B cell (primary cell): ENCODE measurements around the gene MTCL1. TPM values are rescaled to one million over a fixed set of nuclear protein-coding genes. Genes with fewer than 3 reads are reported as not detected.

Experiments
- ATAC-seq: fragments of 200-7000 bp; cut with Tn5 transposase; one replicate; pipeline ENCODE4 v1.10.0; 2021; ENCODE audit warnings: low read depth, mild to moderate bottlenecking, moderate number of reproducible peaks, moderate library complexity
- CTCF ChIA-PET: fragments of 350-600 bp; sonication (Branson Sonifier 250); formaldehyde crosslinking; loops from one replicate; lab custom pipeline; 2021; ENCODE audit warnings: antibody characterized with exemption, inconsistent platforms; lab: Charles Lee
- POLR2A ChIA-PET: fragments of 350-600 bp; sonication (Branson Sonifier 250); formaldehyde crosslinking; loops from one replicate; lab custom pipeline; 2021; ENCODE audit warnings: antibody characterized with exemption; lab: Charles Lee
- DNase-seq: peaks from one replicate; pipeline ENCODE4 v3.0.0; 2013
- H2AFZ ChIP-seq: 2 replicates; pipeline ENCODE4 v1.6.1; 2012; ENCODE audit warnings: mild to moderate bottlenecking, low read depth, low read length; ENCODE audit not compliant: insufficient read depth, poor library complexity, severe bottlenecking
- H3K27ac ChIP-seq, 2 donors: 1 replicate in 1 of 2; 2 replicates in 1 of 2; pipeline ENCODE4 v1.5.1; 2012 to 2013; ENCODE audit warnings: low read length in 2 of 2, mild to moderate bottlenecking in 2 of 2, moderate library complexity in 1 of 2
- H3K27me3 ChIP-seq, 4 experiments: fragments of 200-600 bp in 1 of 4; sonication (generic) in 1 of 4; replicated peaks in 1 of 4; 1 replicate in 2 of 4; 2 replicates in 2 of 4; pipeline versions ENCODE4 v1.6.1 to v1.7.0; 2013 to 2016; ENCODE audit warnings: low read length in 3 of 4, mild to moderate bottlenecking in 2 of 4, mixed read lengths in 1 of 4, moderate library complexity in 1 of 4; ENCODE audit not compliant: insufficient read depth in 4 of 4, control insufficient read depth in 3 of 4; ENCODE audit errors: control extremely low read depth in 1 of 4
- H3K36me3 ChIP-seq, 2 experiments: replicated peaks in 1 of 2; 1 replicate in 1 of 2; 2 replicates in 1 of 2; pipeline versions ENCODE4 v1.6.1 to v1.7.1; 2013; ENCODE audit warnings: low read length in 1 of 2; ENCODE audit not compliant: insufficient read depth in 2 of 2, control insufficient read depth in 1 of 2; ENCODE audit errors: control extremely low read depth in 1 of 2, extremely low read depth in 1 of 2
- H3K4me1 ChIP-seq, 2 donors: fragments of 200-600 bp in 1 of 2; sonication (generic) in 1 of 2; 1 replicate in 1 of 2; 2 replicates in 1 of 2; pipeline versions ENCODE4 v1.5.1 to v1.6.1; 2013 to 2017; ENCODE audit warnings: low read length in 2 of 2; ENCODE audit not compliant: control insufficient read depth in 2 of 2, insufficient read depth in 2 of 2
- H3K4me2 ChIP-seq: replicated peaks from 2 replicates; pipeline ENCODE3; 2012; ENCODE audit warnings: mild to moderate bottlenecking, low read depth, low read length; ENCODE audit not compliant: poor library complexity, severe bottlenecking
- H3K4me3 ChIP-seq, 5 experiments: fragments of 200-600 bp in 1 of 5; sonication (generic) in 1 of 5; 1 replicate in 3 of 5; 2 replicates in 2 of 5; pipeline versions ENCODE4 v1.5.1 to v1.7.0; 2011 to 2016; ENCODE audit warnings: low read length in 4 of 5, mild to moderate bottlenecking in 4 of 5, low read depth in 2 of 5, control low read depth in 1 of 5, moderate library complexity in 1 of 5; ENCODE audit not compliant: insufficient read depth in 1 of 5; ENCODE audit errors: control extremely low read depth in 1 of 5, extremely low read depth in 1 of 5
- H3K79me2 ChIP-seq: fragments of 200-600 bp; sonication (generic); one replicate; pipeline ENCODE4 v1.6.0; 2016; ENCODE audit warnings: low read length; ENCODE audit not compliant: control insufficient read depth, insufficient read depth
- H3K9ac ChIP-seq: fragments of 200-600 bp; sonication (generic); 2 replicates; pipeline ENCODE4 v1.6.1; 2017; ENCODE audit warnings: mild to moderate bottlenecking, low read length, moderate library complexity
- H3K9me3 ChIP-seq, 3 donors: one replicate each; pipeline versions ENCODE4 v1.6.1 to v1.7.1; 2013; ENCODE audit warnings: low read length in 2 of 3; ENCODE audit not compliant: control insufficient read depth in 2 of 3, insufficient read depth in 1 of 3; ENCODE audit errors: control extremely low read depth in 1 of 3
- H4K20me1 ChIP-seq: 2 replicates; pipeline ENCODE4 v1.6.0; 2012; ENCODE audit warnings: mild to moderate bottlenecking, low read length; ENCODE audit not compliant: insufficient read depth, control insufficient read depth, poor library complexity, severe bottlenecking
- H3K27ac Mint-ChIP-seq: one replicate; pipeline ENCODE4 v1.8.0; 2021; ENCODE audit warnings: mixed read lengths
- H3K27me3 Mint-ChIP-seq: one replicate; pipeline ENCODE4 v1.8.0; 2021; ENCODE audit warnings: mixed read lengths
- H3K4me1 Mint-ChIP-seq: one replicate; pipeline ENCODE4 v1.8.0; 2021; ENCODE audit warnings: mixed read lengths
- H3K4me3 Mint-ChIP-seq: one replicate; pipeline ENCODE4 v1.8.0; 2021; ENCODE audit warnings: mixed read lengths
- H3K9me3 Mint-ChIP-seq: one replicate; pipeline ENCODE4 v1.8.0; 2022; ENCODE audit warnings: mixed read lengths; ENCODE audit not compliant: insufficient read depth
- EZH2 ChIP-seq: IDR thresholded peaks from 2 replicates; pipeline ENCODE4 v1.6.1; 2012; ENCODE audit warnings: borderline replicate concordance, low read depth, mild to moderate bottlenecking, moderate library complexity, low read length; ENCODE audit not compliant: insufficient read depth, poor library complexity, severe bottlenecking
- WGBS: methylation state at CpG from one replicate; pipeline ENCODE4 v1.1.5; 2013; ENCODE audit warnings: missing lambda C conversion rate; ENCODE audit not compliant: insufficient coverage; 5-methylcytosine and 5-hydroxymethylcytosine counted together
- intact Hi-C: fragments of 100-400 bp; cut with micrococcal nuclease; formaldehyde crosslinking; loops from one replicate; pipeline ENCODE4 v1.10.0; 2022
- polyA plus RNA-seq: library from polyadenylated mRNA; depleted of rRNA; stranded (reverse); fragments of >200 nt; gene quantifications from 2 replicates; pipeline ENCODE4 v1.2.3, GENCODE V29; 2012
- total RNA-seq, 2 donors: library from RNA; stranded (reverse); fragments of 120-200 nt in 1 of 2; gene quantifications; 1 replicate in 1 of 2; 2 replicates in 1 of 2; pipeline versions ENCODE4 v1.2.3 to v1.2.4, GENCODE V29; 2013 to 2022
- TF ChIP-seq, protein P1 (sequence below): fragments of 200-600 bp; IDR thresholded peaks from one replicate; pipeline ENCODE4 v1.8.0; 2022; ENCODE audit warnings: antibody characterized with exemption, mild to moderate bottlenecking

The MTCL1 gene
- total and polyA plus RNA-seq, 2 donors (not counting 1 experiment from before 2014, with no cell fraction given), result 2.7 to 5.8 TPM

DNA sequence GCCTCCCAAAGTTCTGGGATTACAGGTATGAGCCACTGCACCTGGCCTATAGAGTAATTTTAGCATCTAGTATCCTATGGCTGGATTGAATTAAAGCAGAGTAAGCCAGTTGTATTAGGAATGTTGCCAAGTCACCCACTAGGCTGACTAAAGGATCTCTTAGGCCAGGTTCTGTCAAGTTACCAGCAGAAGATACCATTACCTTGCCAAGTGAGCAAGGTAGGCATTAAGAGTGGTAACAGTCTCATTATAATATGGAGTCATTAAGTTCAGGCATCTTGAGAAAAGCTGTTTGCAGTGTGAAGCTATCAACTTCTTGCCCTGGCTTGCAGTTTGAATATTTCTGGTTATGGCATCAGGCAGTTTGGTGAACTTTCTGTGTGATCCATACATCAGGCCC is 37.0 kb upstream of the MTCL1 start:
- no peak overlapping the region for H3K27ac ChIP-seq
- no peaks in the 10 kb centered on the region for H3K79me2 ChIP-seq
- no peak overlapping the region for H2AFZ ChIP-seq
- peaks cover 0 to 4% of the 10 kb centered on the region in 2 donors for H3K4me1 ChIP-seq
- TF ChIP-seq, protein P1, sequence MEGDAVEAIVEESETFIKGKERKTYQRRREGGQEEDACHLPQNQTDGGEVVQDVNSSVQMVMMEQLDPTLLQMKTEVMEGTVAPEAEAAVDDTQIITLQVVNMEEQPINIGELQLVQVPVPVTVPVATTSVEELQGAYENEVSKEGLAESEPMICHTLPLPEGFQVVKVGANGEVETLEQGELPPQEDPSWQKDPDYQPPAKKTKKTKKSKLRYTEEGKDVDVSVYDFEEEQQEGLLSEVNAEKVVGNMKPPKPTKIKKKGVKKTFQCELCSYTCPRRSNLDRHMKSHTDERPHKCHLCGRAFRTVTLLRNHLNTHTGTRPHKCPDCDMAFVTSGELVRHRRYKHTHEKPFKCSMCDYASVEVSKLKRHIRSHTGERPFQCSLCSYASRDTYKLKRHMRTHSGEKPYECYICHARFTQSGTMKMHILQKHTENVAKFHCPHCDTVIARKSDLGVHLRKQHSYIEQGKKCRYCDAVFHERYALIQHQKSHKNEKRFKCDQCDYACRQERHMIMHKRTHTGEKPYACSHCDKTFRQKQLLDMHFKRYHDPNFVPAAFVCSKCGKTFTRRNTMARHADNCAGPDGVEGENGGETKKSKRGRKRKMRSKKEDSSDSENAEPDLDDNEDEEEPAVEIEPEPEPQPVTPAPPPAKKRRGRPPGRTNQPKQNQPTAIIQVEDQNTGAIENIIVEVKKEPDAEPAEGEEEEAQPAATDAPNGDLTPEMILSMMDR, result no peak
- no peak for TF ChIP-seq EZH2
- CTCF ChIA-PET, result interaction anchor here (0.9 to 1.9 kb wide), 3 partner anchors 8 to 320 kb away, joined by 3 to 6 read pairs (median 4); no protein-coding TSS in a partner anchor
- H3K4me3 ChIP-seq, result no peak overlapping the region
- H3K9ac ChIP-seq, result no peak overlapping the region
- no peaks in the 10 kb centered on the region for H4K20me1 ChIP-seq
- intact Hi-C loops, result no loop called here
- H3K36me3 ChIP-seq, result no peaks in the 10 kb centered on the region
- ATAC-seq (no peak), DNase-seq (no peak)
- no peak overlapping the region for H3K4me3 Mint-ChIP-seq
- H3K27ac Mint-ChIP-seq, result no peak overlapping the region
- H3K4me1 Mint-ChIP-seq, result peaks cover under 1% of the 10 kb centered on the region
- peaks cover 2% of the 10 kb centered on the region for H3K9me3 Mint-ChIP-seq
- H3K4me2 ChIP-seq, result no peak overlapping the region
- H3K27me3 Mint-ChIP-seq, result no peaks in the 10 kb centered on the region
- H3K9me3 ChIP-seq, result peaks cover 0 to 3% (median 0%) of the 10 kb centered on the region in 3 donors
- no peaks in the 10 kb centered on the region for H3K27me3 ChIP-seq
- POLR2A ChIA-PET, result no interaction called here

DNA sequence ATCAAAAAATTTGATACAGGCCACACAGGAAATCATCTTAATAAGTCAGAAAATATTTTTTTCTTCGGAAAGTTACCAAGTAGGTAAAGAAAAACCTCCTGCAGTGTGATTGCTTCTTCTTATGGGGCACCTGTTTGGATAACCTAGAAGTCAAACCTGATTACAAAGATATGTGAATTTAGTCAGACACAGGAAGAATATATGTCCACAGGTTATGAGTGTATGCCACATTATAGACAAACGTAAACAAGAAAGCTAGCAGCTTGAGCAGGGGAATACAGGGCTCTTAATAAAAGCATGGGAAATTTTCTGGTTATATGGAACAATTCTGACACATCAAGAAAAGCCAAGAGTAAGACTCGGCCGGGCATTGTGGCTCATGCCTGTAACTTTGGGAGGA is 35.8 kb upstream of the MTCL1 start:
- no peak overlapping the region for H3K4me2 ChIP-seq
- TF ChIP-seq, protein P1, result no peak
- TF ChIP-seq EZH2, result no peak
- ChIA-PET POLR2A (no interaction called here), CTCF (interaction anchor here (1.5 kb wide), 1 partner anchor 319 kb away, joined by 4 read pairs; no protein-coding TSS in a partner anchor)
- peaks cover 0 to 3% (median 0%) of the 10 kb centered on the region in 3 donors for H3K9me3 ChIP-seq
- Mint-ChIP-seq H3K4me3 (no peak overlapping the region), H3K4me1 (peaks cover 6% of the 10 kb centered on the region), H3K9me3 (peaks cover 5% of the 10 kb centered on the region), H3K27me3 (no peaks in the 10 kb centered on the region), H3K27ac (no peak overlapping the region)
- H3K79me2 ChIP-seq, result no peaks in the 10 kb centered on the region
- no peak overlapping the region for H3K9ac ChIP-seq
- intact Hi-C loops, result no loop called here
- no peak overlapping the region for H3K4me3 ChIP-seq
- H3K36me3 ChIP-seq, result no peaks in the 10 kb centered on the region
- ATAC-seq, result no peak
- no peak for DNase-seq
- no peak overlapping the region for H2AFZ ChIP-seq
- H4K20me1 ChIP-seq, result no peaks in the 10 kb centered on the region
- no peak overlapping the region for H3K27ac ChIP-seq
- 93% methylated on average over 3 of the region's 4 CpGs for WGBS
- H3K4me1 ChIP-seq, result peaks cover 0 to 10% of the 10 kb centered on the region in 2 donors
- no peaks in the 10 kb centered on the region for H3K27me3 ChIP-seq
